Measurements from ENCODE around the gene ANLN.

DNA sequence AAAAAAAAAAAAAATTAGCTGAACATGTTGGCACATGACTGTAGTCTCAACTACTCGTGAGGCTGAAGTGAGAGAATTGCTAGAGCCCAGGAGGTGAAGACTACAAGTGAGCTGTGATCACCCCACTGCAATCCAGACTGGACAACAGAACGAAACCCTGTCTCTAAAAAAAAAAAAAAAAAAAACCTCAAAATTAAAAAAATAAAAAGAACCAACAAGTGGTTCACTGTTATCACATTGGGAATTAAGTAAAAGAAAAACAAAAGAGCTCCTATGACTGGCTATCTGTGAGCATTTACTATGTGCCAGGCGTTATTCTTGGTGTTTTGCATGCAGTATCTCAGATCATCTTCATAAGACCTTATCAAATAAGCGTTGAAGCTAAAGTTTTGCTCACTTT is 66.0 kb downstream of the ANLN start:
- TF ChIP-seq, protein P1, sequence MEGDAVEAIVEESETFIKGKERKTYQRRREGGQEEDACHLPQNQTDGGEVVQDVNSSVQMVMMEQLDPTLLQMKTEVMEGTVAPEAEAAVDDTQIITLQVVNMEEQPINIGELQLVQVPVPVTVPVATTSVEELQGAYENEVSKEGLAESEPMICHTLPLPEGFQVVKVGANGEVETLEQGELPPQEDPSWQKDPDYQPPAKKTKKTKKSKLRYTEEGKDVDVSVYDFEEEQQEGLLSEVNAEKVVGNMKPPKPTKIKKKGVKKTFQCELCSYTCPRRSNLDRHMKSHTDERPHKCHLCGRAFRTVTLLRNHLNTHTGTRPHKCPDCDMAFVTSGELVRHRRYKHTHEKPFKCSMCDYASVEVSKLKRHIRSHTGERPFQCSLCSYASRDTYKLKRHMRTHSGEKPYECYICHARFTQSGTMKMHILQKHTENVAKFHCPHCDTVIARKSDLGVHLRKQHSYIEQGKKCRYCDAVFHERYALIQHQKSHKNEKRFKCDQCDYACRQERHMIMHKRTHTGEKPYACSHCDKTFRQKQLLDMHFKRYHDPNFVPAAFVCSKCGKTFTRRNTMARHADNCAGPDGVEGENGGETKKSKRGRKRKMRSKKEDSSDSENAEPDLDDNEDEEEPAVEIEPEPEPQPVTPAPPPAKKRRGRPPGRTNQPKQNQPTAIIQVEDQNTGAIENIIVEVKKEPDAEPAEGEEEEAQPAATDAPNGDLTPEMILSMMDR (IDR thresholded peaks at IDR 0.05) = no peak
- TF ChIP-seq POLR2A (IDR thresholded peaks at IDR 0.05) (no peak), EP300 (IDR thresholded peaks at IDR 0.05) (no peak)
